Heart right ventricle (tissue), 16 donors: Measurements from ENCODE around the gene AXIN1. TPM values are rescaled to one million over a fixed set of nuclear protein-coding genes. Genes with fewer than 3 reads are reported as not detected.
"Not testable (repeated sequence)": the region's sequence is repeated elsewhere in the genome, so short reads cannot be mapped to it uniquely, and the experiment has no call there.

Experiments
- ATAC-seq, 8 donors: fragments of 200-7000 bp; cut with Tn5 transposase; one replicate each; pipeline ENCODE4 v1.9.1; 2020; ENCODE audit warnings: mild to moderate bottlenecking in 8 of 8, moderate library complexity in 8 of 8, moderate number of reproducible peaks in 1 of 8
- DNase-seq, 2 donors: peaks; one replicate each; pipeline ENCODE4 v3.0.0-alpha.2; 2020
- H3K27ac ChIP-seq, 10 donors: fragments of 200-600 bp; sonication (generic) in 2 of 10; one replicate each; pipeline versions ENCODE4 v1.5.0 to v1.8.0; 2020 to 2022; ENCODE audit warnings: mild to moderate bottlenecking in 3 of 10
- H3K27me3 ChIP-seq, 7 donors: fragments of 200-600 bp; one replicate each; pipeline ENCODE4 v1.8.0; 2021 to 2022; ENCODE audit warnings: mild to moderate bottlenecking in 2 of 7
- H3K36me3 ChIP-seq, 9 donors: fragments of 200-600 bp; sonication (generic) in 1 of 9; one replicate each; pipeline versions ENCODE4 v1.5.0 to v1.8.0; 2020 to 2022; ENCODE audit warnings: mild to moderate bottlenecking in 2 of 9
- H3K4me1 ChIP-seq, 9 donors: fragments of 200-600 bp; sonication (generic) in 1 of 9; one replicate each; pipeline versions ENCODE4 v1.5.0 to v1.8.0; 2020 to 2022; ENCODE audit warnings: mild to moderate bottlenecking in 4 of 9
- H3K4me3 ChIP-seq, 10 donors: fragments of 200-600 bp; sonication (generic) in 2 of 10; one replicate each; pipeline versions ENCODE4 v1.5.0 to v1.8.0; 2020 to 2022; ENCODE audit warnings: mild to moderate bottlenecking in 7 of 10, moderate library complexity in 2 of 10
- H3K9me3 ChIP-seq, 11 donors: fragments of 200-600 bp in 10 of 11; sonication (generic) in 2 of 11; one replicate each; pipeline versions ENCODE4 v1.5.0 to v1.8.0; 2013 to 2022; ENCODE audit warnings: mild to moderate bottlenecking in 2 of 11, control low read depth in 1 of 11, moderate library complexity in 1 of 11
- CTCF ChIP-seq, 9 donors: fragments of 200-600 bp; sonication (generic) in 2 of 9; IDR thresholded peaks; one replicate each; pipeline versions ENCODE4 v1.5.0 to v1.8.0; 2021 to 2022; ENCODE audit warnings: antibody characterized with exemption in 9 of 9, mild to moderate bottlenecking in 5 of 9, moderate library complexity in 1 of 9
- WGBS, 2 donors: extraction: QIAGEN DNeasy Blood & Tissue Kit; methylation state at CpG; one replicate each; pipeline ENCODE4 v1.1.7; 2013; ENCODE audit warnings: inconsistent platforms in 1 of 2; 5-methylcytosine and 5-hydroxymethylcytosine counted together
- intact Hi-C, 10 donors: fragments of 100-400 bp; cut with DNase I; formaldehyde crosslinking; loops; one replicate each; pipeline versions ENCODE4 v1.11.1 to v1.14.2; 2022
- polyA plus RNA-seq, 2 donors: library from polyadenylated mRNA; stranded (reverse); fragments of 200-250 nt; gene quantifications; one replicate each; pipeline ENCODE4 v1.2.3, GENCODE V29; 2013
- total RNA-seq, 10 donors: library from RNA; stranded (reverse); fragmentation: NEBNext Ultra II Directional in 3 of 10; extraction: Animal tissue kit (Norgen Biotek cat#: 25700) in 3 of 10; gene quantifications; one replicate each; pipeline versions ENCODE4 v1.2.1 to v1.2.4, GENCODE V29; 2021 to 2023
- donor health status: Arrhythmogenic right ventricular cardiomyopathy.
- donor health status: ischemic (EF 13 %, LVEDD 7.1; RV severe dilation, severe dysfunction).
- donor health status: healthy with polysubstance abuse.
- donor health status: DM: no; HTN: yes; CAD: no.
- donor health status: DM: no; HTN: no; CAD: no.
- donor health status: ischemic (EF 25% LVEDD 6.9; RV normal size, moderate dysfunction).
- donor health status: ischemic (EF 25% LVEDD 5.7; RV mildly dilated, moderate dysfunction).
- donor health status: healthy.
- donor health status: DM: yes; HTN: yes; CAD: no.
- donor health status: Ischemic cardiomyopathy.
- donor health status: ischemic (EF 35%, LVEDD 5.7; RV mildly dilated, moderate dysfunction).
- donor health status: nonischemic (EF 11% LVEDD 7.7; RV severe dilation, severe dysfunction).
- donor health status: DM: yes; HTN: yes; CAD: no.
- donor health status: PGD.
- donor health status: ischemic (EF 29% LVEDD 5.4; RV normal size, mild dysfunction).
- donor health status: nonischemic (EF 23%, LVEDD 6.1; RV moderate dilation, normal function).

AXIN1 gene
- total and polyA plus RNA-seq, 12 donors = 7.7 to 16.1 (median 9.5) TPM

DNA sequence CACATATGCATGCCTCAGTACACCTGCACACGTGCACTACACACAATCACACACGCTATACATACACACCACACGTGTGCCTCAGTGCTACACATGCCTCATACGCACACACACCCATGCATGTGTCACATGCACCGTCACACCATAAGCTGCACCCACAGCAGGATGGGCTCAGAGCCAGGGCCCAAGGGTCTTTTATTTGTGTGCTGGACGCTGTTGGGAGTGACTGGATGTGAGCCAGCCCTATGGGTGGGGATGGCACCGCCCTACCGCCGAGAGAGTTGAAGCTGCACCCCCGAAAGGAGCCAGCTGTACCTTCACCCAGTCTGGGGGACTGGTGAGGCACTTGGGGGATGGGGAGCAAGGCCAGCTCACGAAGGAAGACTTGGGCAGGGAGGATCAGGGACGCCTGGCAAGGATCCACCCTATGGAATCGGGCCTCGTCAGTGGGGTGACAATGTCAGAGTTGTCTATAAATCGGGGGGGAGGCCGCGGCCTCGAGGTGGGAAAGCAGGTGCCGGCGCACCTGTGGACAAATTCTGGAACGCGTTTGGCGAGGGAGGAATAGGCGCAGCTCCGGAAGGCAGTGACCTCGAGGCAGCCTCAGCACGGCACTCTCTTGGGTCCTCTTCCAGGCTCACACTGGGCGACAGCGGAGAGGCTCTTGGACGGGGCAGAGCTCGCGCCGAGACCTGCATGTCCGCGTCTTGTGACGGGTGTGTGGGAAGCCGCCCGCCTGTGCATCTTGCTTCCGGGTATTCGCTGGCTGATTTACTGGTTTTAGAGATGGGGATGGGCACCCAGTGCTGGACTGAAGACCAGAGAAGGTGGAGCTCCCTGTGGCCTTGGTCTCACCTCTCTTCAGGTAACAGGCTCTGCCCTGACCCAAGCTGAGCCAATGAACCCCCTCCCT, 84.1 kb downstream of the AXIN1 start:
- DNase-seq (no peak), ATAC-seq (no peak)
- 69 to 70% methylated on average over 40 of the region's 40 CpGs for WGBS, 2 donors
- H3K4me1 ChIP-seq = no peaks in the 10 kb centered on the region
- TF ChIP-seq CTCF (IDR thresholded peaks at IDR 0.05) = no peak
- H3K4me3 ChIP-seq = no peak overlapping the region
- H3K36me3 ChIP-seq = peaks cover 0 to 27% (median 12%) of the 10 kb centered on the region in 9 donors
- no peaks in the 10 kb centered on the region for H3K27me3 ChIP-seq
- H3K9me3 ChIP-seq = no peaks in the 10 kb centered on the region
- intact Hi-C loops = no loop called here
- no peak overlapping the region for H3K27ac ChIP-seq

DNA sequence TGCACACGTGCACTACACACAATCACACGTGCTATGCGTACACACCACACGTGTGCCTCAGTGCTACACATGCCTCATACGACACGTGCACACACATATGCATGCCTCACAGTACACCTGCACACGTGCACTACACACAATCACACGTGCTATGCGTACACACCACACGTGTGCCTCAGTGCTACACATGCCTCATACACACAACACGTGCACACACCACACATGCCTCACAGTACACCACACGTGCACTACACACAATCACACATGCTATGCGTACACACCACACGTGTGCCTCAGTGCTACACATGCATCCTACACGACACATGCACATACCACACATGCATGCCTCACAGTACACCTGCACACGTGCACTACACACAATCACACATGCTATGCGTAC, 85.0 kb downstream of the AXIN1 start:
- ATAC-seq, H3K27me3 ChIP-seq, DNase-seq, H3K9me3 ChIP-seq, intact Hi-C loops, H3K27ac ChIP-seq, H3K4me1 ChIP-seq, H3K4me3 ChIP-seq: not testable (repeated sequence)
- WGBS, 2 donors = 85 to 90% methylated on average over 17 of the region's 17 CpGs
- H3K36me3 ChIP-seq = peaks cover 0 to 35% (median 20%) of the 10 kb centered on the region in 9 donors

GRCh38 chr16:266258-267164, 86.0 kb downstream of the AXIN1 start:
- peaks cover 0 to 46% (median 29%) of the 10 kb centered on the region in 9 donors for H3K36me3 ChIP-seq
- TF ChIP-seq CTCF (IDR thresholded peaks at IDR 0.05) = no peak
- H3K27me3 ChIP-seq = no peaks in the 10 kb centered on the region
- ATAC-seq (peak in 1 of 8 donors; percentile 9), DNase-seq (no peak)
- WGBS, 2 donors = 70 to 85% methylated on average over 20 to 25 of the region's 25 CpGs
- H3K4me1 ChIP-seq = no peaks in the 10 kb centered on the region
- intact Hi-C loops = no loop called here
- no peak overlapping the region for H3K27ac ChIP-seq
- no peaks in the 10 kb centered on the region for H3K9me3 ChIP-seq
- H3K4me3 ChIP-seq = no peak overlapping the region

GRCh38 chr16:265711-266110, 86.8 kb downstream of the AXIN1 start:
- WGBS, 2 donors = 76 to 78% methylated on average over 12 of the region's 12 CpGs
- peak in 3 of 8 donors; percentile 6 to 25 (median 8) for ATAC-seq
- intact Hi-C loops = no loop called here

More at GRCh38 chr16:265711-266110, 86.8 kb downstream of the AXIN1 start:
- Histone ChIP-seq H3K9me3 (no peaks in the 10 kb centered on the region), H3K27me3 (no peaks in the 10 kb centered on the region), H3K36me3 (peaks cover 0 to 54% (median 32%) of the 10 kb centered on the region in 9 donors), H3K27ac (no peak overlapping the region), H3K4me1 (no peaks in the 10 kb centered on the region), H3K4me3 (no peak overlapping the region)
- no peak for TF ChIP-seq CTCF (IDR thresholded peaks at IDR 0.05)
- DNase-seq = no peak
